GM23248 (cell line): ENCODE results near the gene TICAM1. TPM values are rescaled to one million over a fixed set of nuclear protein-coding genes. Genes with fewer than 3 reads are reported as not detected.
"Not testable (repeated sequence)": the region's sequence is repeated elsewhere in the genome, so short reads cannot be mapped to it uniquely, and the experiment has no call there.

Experiments
- DNase-seq: peaks from one replicate; pipeline ENCODE4 v3.0.0-alpha.2; 2015
- H2AFZ ChIP-seq: fragments of 200-600 bp; sonication (generic); 2 replicates; pipeline ENCODE4 v1.6.1; 2016; ENCODE audit warnings: antibody characterized with exemption
- H3F3A ChIP-seq: fragments of 200-600 bp; sonication (generic); 2 replicates; pipeline ENCODE4 v1.6.1; 2016; ENCODE audit warnings: mild to moderate bottlenecking, antibody characterized with exemption, mixed run types; ENCODE audit not compliant: insufficient read depth
- H3K27ac ChIP-seq: fragments of 200-600 bp; sonication (generic); 2 replicates; pipeline ENCODE4 v1.5.1; 2016; ENCODE audit warnings: mild to moderate bottlenecking
- H3K27me3 ChIP-seq: fragments of 200-600 bp; sonication (generic); replicated peaks from 2 replicates; pipeline ENCODE4 v1.6.1; 2016; ENCODE audit warnings: mild to moderate bottlenecking; ENCODE audit not compliant: insufficient read depth
- H3K36me3 ChIP-seq: fragments of 200-600 bp; sonication (generic); 2 replicates; pipeline ENCODE4 v1.6.1; 2016; ENCODE audit warnings: low read depth, mild to moderate bottlenecking
- H3K4me1 ChIP-seq: fragments of 200-600 bp; sonication (generic); 2 replicates; pipeline ENCODE4 v1.6.1; 2016; ENCODE audit warnings: mild to moderate bottlenecking; ENCODE audit not compliant: insufficient read depth
- H3K4me2 ChIP-seq: fragments of 200-600 bp; sonication (generic); one replicate; pipeline ENCODE4 v1.6.1; 2016; ENCODE audit warnings: mild to moderate bottlenecking; ENCODE audit not compliant: unreplicated experiment
- H3K4me3 ChIP-seq: fragments of 200-600 bp; sonication (generic); 2 replicates; pipeline ENCODE4 v1.5.1; 2016; ENCODE audit warnings: mild to moderate bottlenecking
- H3K79me2 ChIP-seq: fragments of 200-600 bp; sonication (generic); 2 replicates; pipeline ENCODE4 v1.6.1; 2016; ENCODE audit warnings: mild to moderate bottlenecking; ENCODE audit not compliant: insufficient read depth
- H3K9ac ChIP-seq: fragments of 200-600 bp; sonication (generic); 2 replicates; pipeline ENCODE4 v1.6.1; 2016; ENCODE audit warnings: mild to moderate bottlenecking
- H3K9me2 ChIP-seq: fragments of 200-600 bp; sonication (generic); 2 replicates; pipeline ENCODE4 v1.6.1; 2016; ENCODE audit warnings: mixed run types, mild to moderate bottlenecking, moderate library complexity; ENCODE audit not compliant: insufficient read depth
- H3K9me3 ChIP-seq: fragments of 200-600 bp; sonication (generic); one replicate; pipeline ENCODE4 v1.6.1; 2017; ENCODE audit warnings: low read depth
- H4K20me1 ChIP-seq: fragments of 200-600 bp; sonication (generic); 2 replicates; pipeline ENCODE4 v1.6.0; 2016; ENCODE audit not compliant: insufficient read depth
- EZH2 ChIP-seq: fragments of 200-600 bp; sonication (generic); IDR thresholded peaks from 2 replicates; pipeline ENCODE4 v1.6.1; 2018; ENCODE audit warnings: antibody characterized with exemption, mild to moderate bottlenecking; ENCODE audit not compliant: insufficient read depth, poor library complexity, severe bottlenecking
- EZH2phosphoT487 ChIP-seq: fragments of 200-600 bp; sonication (generic); IDR thresholded peaks from 2 replicates; pipeline ENCODE4 v1.6.1; 2018; ENCODE audit warnings: antibody characterized with exemption, moderate library complexity, mild to moderate bottlenecking, low read depth; ENCODE audit not compliant: insufficient read depth
- WGBS, 2 experiments: methylation state at CpG; one replicate each; pipeline ENCODE4 v1.1.6; 2015 to 2017; ENCODE audit warnings: low lambda C conversion rate in 2 of 2, low coverage in 1 of 2; ENCODE audit errors: missing lambda C conversion rate in 2 of 2; 5-methylcytosine and 5-hydroxymethylcytosine counted together
- in situ Hi-C: fragments of 300-500 bp; cut with MboI; formaldehyde crosslinking; loops from 2 replicates; pipeline ENCODE4 v1.15.0; 2020
- polyA plus RNA-seq: library from polyadenylated mRNA; unstranded; fragments of >200 nt; fragmentation: Nextera tagmentation; extraction: Ambion mirVana; gene quantifications from 2 replicates; pipeline ENCODE4 v1.2.1, GENCODE V29; 2016
- total RNA-seq: library from RNA; depleted of rRNA; stranded (reverse); fragments of >200 nt; shearing (Covaris generic); gene quantifications from 2 replicates; pipeline ENCODE4 v1.2.3, GENCODE V29; 2014

TICAM1 gene
- total and polyA plus RNA-seq, 2 experiments from 2014 or later, result 4.2 to 19.9 TPM

DNA sequence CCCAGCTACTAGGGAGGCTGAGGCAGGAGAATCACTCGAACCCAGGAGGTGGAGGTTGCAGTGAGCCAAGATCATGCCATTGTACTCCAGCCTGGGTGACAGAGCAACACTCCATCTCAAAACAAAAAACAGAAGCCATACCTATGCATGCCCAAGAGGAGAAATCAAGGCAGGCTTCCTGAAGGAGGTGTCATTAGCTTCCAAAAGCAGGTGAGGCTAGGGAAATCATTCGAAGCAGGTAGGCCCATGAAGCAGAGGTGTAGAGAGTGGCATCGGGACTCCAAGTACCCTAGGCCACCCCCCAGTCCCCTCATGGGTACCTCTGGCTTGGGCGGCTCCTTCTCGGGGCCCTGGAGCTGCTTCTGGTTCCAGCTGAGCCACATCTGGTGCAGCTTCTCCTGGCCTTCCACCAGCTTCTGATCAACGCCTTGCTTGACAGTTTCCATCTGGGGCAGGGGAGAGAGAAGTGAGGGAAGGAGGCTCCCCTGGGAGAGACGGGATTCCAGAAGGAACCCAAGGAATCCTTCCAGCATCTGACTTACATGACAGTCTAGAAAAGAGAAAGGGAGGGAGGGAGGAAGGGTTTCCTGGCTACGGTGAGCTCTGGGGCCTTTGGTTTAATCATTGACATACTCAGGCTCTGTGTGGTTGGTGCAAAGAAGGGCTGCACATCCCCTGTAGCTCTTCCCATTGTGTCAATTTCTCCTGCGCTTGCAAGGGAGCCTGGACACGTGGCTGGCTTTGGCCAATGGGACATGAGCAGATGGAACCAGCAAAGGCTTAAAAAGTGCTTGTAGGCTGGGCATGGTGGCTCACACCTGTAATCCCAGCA, 13.1 kb upstream of the TICAM1 start:
- H4K20me1 ChIP-seq, result no peaks in the 10 kb centered on the region
- H3K36me3 ChIP-seq, result peaks cover 46% of the 10 kb centered on the region
- no peaks in the 10 kb centered on the region for H3K27me3 ChIP-seq
- in situ Hi-C loops, result no loop called here
- H3K9me2 ChIP-seq, result no peaks in the 10 kb centered on the region
- 40 to 55% methylated on average over 10 of the region's 10 CpGs for WGBS, 2 experiments
- no peak overlapping the region for H3K4me3 ChIP-seq
- TF ChIP-seq EZH2phosphoT487, result no peak
- TF ChIP-seq EZH2, result no peak
- H3K27ac ChIP-seq, result peak overlapping the region; percentile 92
- no peak overlapping the region for H2AFZ ChIP-seq
- H3K4me1 ChIP-seq, result peaks cover 36% of the 10 kb centered on the region
- no peak overlapping the region for H3K4me2 ChIP-seq
- peaks cover 76% of the 10 kb centered on the region for H3F3A ChIP-seq
- peaks cover 28% of the 10 kb centered on the region for H3K79me2 ChIP-seq
- peak overlapping the region; percentile 71 for H3K9ac ChIP-seq
- no peaks in the 10 kb centered on the region for H3K9me3 ChIP-seq
- peak; percentile 52 for DNase-seq

DNA sequence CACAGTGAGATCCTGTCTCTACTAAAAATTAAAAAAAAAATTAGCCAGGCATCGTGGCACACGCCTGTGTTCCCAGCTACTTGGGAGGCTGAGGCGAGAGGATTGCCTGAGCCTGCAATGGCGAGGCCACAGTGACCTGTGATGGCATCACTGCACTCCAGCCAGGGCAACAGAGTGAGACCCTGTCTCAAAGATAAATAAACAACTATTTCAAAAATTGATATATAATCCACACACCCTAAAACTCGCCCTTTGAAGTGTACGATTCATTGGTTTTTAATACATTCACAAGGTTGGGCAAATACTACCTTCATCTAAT, 12.1 kb upstream of the TICAM1 start:
- Histone ChIP-seq H3K27ac (peak overlapping the region; percentile 38; the same call in 1 of the 2 replicates), H4K20me1 (no peaks in the 10 kb centered on the region), H3K4me1 (peaks cover 36% of the 10 kb centered on the region), H3K4me2 (no peak overlapping the region), H3K36me3 (peaks cover 48% of the 10 kb centered on the region), H3K9me2 (no peaks in the 10 kb centered on the region), H3K79me2 (peaks cover 21% of the 10 kb centered on the region), H2AFZ (no peak overlapping the region), H3K9me3 (no peaks in the 10 kb centered on the region), H3K9ac (no peak overlapping the region), H3K4me3 (no peak overlapping the region), H3F3A (peaks cover 74% of the 10 kb centered on the region), H3K27me3 (no peaks in the 10 kb centered on the region)
- DNase-seq, result no peak
- WGBS, 2 experiments, result 93 to 94% methylated on average over 6 of the region's 6 CpGs
- TF ChIP-seq EZH2phosphoT487 (no peak), EZH2 (no peak)
- in situ Hi-C loops, result no loop called here

DNA sequence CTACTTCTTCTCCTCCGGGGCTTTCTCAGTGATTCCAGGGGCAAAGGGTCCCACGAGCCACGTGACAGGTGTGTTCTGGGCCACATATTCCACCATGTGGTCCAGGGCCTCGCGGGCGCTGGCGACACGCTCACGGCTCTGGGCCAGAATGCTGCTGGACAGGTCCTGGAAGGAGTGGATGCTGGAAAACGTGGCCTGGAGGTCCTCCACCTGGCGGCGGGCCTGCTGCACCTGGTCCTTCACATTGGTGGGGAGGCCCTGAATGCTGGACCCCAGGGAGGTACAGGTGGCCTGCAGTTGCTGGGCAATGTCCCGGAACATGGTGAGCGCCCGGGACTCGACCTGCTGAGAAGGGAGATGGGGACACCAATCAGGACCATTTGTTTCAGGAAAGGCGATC, 7.7 kb upstream of the TICAM1 start:
- peaks cover 35% of the 10 kb centered on the region for H3K36me3 ChIP-seq
- no peak overlapping the region for H3K9ac ChIP-seq
- H3K4me3 ChIP-seq, result no peak overlapping the region
- no peak overlapping the region for H3K4me2 ChIP-seq
- in situ Hi-C loops, result no loop called here
- H3K4me1 ChIP-seq, result peaks cover 15% of the 10 kb centered on the region
- H3K79me2 ChIP-seq, result peaks cover 13% of the 10 kb centered on the region
- no peaks in the 10 kb centered on the region for H3K27me3 ChIP-seq
- H3F3A ChIP-seq, result peaks cover 57% of the 10 kb centered on the region
- H3K9me3 ChIP-seq, result no peaks in the 10 kb centered on the region
- H2AFZ ChIP-seq, result no peak overlapping the region
- no peaks in the 10 kb centered on the region for H4K20me1 ChIP-seq
- H3K9me2 ChIP-seq, result no peaks in the 10 kb centered on the region
- H3K27ac ChIP-seq, result no peak overlapping the region
- WGBS, 2 experiments, result 94 to 95% methylated on average over 17 of the region's 17 CpGs
- TF ChIP-seq EZH2phosphoT487 (no peak), EZH2 (no peak)
- DNase-seq, result no peak

DNA sequence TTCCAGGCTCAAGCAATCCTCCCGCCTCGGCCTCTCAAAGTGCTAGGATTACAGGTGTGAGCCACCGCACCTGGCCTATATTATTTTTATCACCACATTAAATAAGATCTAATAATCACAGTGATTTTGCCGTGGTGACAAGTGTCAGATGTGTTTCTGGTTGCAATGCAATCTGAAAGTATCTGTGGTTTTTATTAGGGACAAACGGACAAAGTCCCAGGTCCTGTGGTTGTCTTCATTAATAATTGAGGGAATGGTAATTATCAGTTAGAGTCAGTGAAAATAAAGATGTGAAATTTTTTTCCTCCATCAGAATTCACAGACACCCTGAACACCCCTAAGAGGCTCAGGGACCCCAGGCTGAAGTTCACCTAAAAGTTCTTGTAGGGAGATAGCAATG, 1.3 kb upstream of the TICAM1 start:
- Histone ChIP-seq H3K4me2 (no peak overlapping the region), H3K79me2 (peaks cover 55% of the 10 kb centered on the region), H3K27me3 (no peaks in the 10 kb centered on the region), H3K4me3 (no peak overlapping the region), H2AFZ (no peak overlapping the region), H3K9me2 (no peaks in the 10 kb centered on the region), H4K20me1 (peaks cover 5% of the 10 kb centered on the region; the same call in 1 of the 2 replicates), H3F3A (peaks cover 22% of the 10 kb centered on the region), H3K27ac (no peak overlapping the region), H3K36me3 (peaks cover 6% of the 10 kb centered on the region), H3K9me3 (no peaks in the 10 kb centered on the region), H3K9ac (no peak overlapping the region), H3K4me1 (peaks cover 14% of the 10 kb centered on the region; the same call in 1 of the 2 replicates)
- DNase-seq, result no peak
- 68 to 69% methylated on average over 5 of the region's 5 CpGs for WGBS, 2 experiments
- in situ Hi-C loops, result no loop called here
- TF ChIP-seq EZH2phosphoT487, result no peak
- TF ChIP-seq EZH2, result no peak

DNA sequence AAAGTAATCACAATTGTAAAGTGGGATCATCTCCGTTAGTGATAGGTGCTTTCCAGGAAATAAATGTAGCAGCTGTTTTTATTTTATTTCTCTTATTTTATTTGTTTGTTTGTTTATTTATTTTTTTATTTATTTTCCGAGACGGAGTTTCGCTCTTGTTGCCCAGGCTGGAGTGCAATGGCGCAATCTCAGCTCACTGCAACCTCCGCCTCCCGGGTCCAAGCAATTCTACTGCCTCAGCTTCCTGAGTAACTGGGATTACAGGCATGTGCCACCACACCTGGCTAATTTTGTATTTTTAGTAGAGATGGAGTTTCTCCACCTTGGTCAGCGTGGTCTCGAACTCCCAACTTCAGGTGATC, 448 bp upstream of the TICAM1 start:
- peak overlapping the region; percentile 74 for H3K27ac ChIP-seq
- in situ Hi-C loops, result not testable (repeated sequence)

More for the DNA sequence above, 448 bp upstream of the TICAM1 start:
- not testable (repeated sequence) for H4K20me1 ChIP-seq, H3K9me2 ChIP-seq, H3K36me3 ChIP-seq, DNase-seq, H3K9me3 ChIP-seq, H3K27me3 ChIP-seq
- 24% methylated on average over 9 of the region's 9 CpGs for WGBS, 2 experiments
- peaks cover 13% of the 10 kb centered on the region for H3F3A ChIP-seq
- H2AFZ ChIP-seq, result peak overlapping the region; percentile 86
- peak overlapping the region; percentile 96 for H3K9ac ChIP-seq
- peak overlapping the region; percentile 91 for H3K4me3 ChIP-seq
- H3K4me2 ChIP-seq, result peak overlapping the region; percentile 99
- peaks cover 60% of the 10 kb centered on the region for H3K79me2 ChIP-seq
- H3K4me1 ChIP-seq, result peaks cover 14% of the 10 kb centered on the region; the same call in 1 of the 2 replicates
